PC-9 (cell line): Measurements from ENCODE around the gene STK17A. TPM values are rescaled to one million over a fixed set of nuclear protein-coding genes. Genes with fewer than 3 reads are reported as not detected.

ENCODE experiments used
- BruUV-seq: library from RNA; stranded (reverse); fragments of 400-500 nt; replicated peaks from 2 replicates; lab custom pipeline; 2021; lab: Mats Ljungman, UMichigan
- CTCF ChIA-PET: fragments of 300-600 bp; sonication (Branson Sonifier 250); formaldehyde crosslinking; loops from one replicate; lab custom pipeline; 2022; ENCODE audit warnings: antibody characterized with exemption; lab: Charles Lee
- POLR2A ChIA-PET: fragments of 300-600 bp; sonication (Branson Sonifier 250); formaldehyde crosslinking; loops from one replicate; lab custom pipeline; 2022; ENCODE audit warnings: antibody characterized with exemption; ENCODE audit not compliant: unreplicated experiment; lab: Charles Lee
- DNase-seq, 2 experiments: peaks; one replicate each; pipeline versions ENCODE4 v3.0.0 to v3.0.0-alpha.2; 2015 to 2022; ENCODE audit warnings: mixed read lengths in 1 of 2
- H2AFZ ChIP-seq: fragments of 200-600 bp; sonication (generic); 2 replicates; pipeline ENCODE4 v1.8.1; 2017; ENCODE audit warnings: antibody characterized with exemption
- H3F3A ChIP-seq: fragments of 200-600 bp; sonication (generic); 2 replicates; pipeline ENCODE4 v1.8.1; 2017; ENCODE audit warnings: antibody characterized with exemption, mild to moderate bottlenecking, low read depth; ENCODE audit not compliant: insufficient read depth
- H3K27ac ChIP-seq: fragments of 200-600 bp; sonication (generic); 2 replicates; pipeline ENCODE4 v1.6.1; 2016; ENCODE audit warnings: mixed run types
- H3K27me3 ChIP-seq: fragments of 200-600 bp; sonication (generic); 2 replicates; pipeline ENCODE4 v1.6.1; 2016; ENCODE audit warnings: low read depth, mixed run types; ENCODE audit not compliant: insufficient read depth
- H3K36me3 ChIP-seq: fragments of 200-600 bp; sonication (generic); 2 replicates; pipeline ENCODE4 v1.6.1; 2016; ENCODE audit warnings: low read depth, mixed run types
- H3K4me1 ChIP-seq: fragments of 200-600 bp; sonication (generic); replicated peaks from 2 replicates; pipeline ENCODE4 v1.6.1; 2016; ENCODE audit warnings: mixed run types; ENCODE audit not compliant: insufficient read depth
- H3K4me2 ChIP-seq: fragments of 200-600 bp; sonication (generic); 2 replicates; pipeline ENCODE4 v1.6.1; 2017; ENCODE audit warnings: mixed run types
- H3K4me3 ChIP-seq: fragments of 200-600 bp; sonication (generic); 2 replicates; pipeline ENCODE4 v1.6.1; 2016; ENCODE audit warnings: mixed run types
- H3K79me2 ChIP-seq: fragments of 200-600 bp; sonication (generic); 2 replicates; pipeline ENCODE4 v1.6.1; 2017; ENCODE audit warnings: low read depth, mixed run types
- H3K9me2 ChIP-seq: fragments of 200-600 bp; sonication (generic); 2 replicates; pipeline ENCODE4 v1.8.1; 2017; ENCODE audit warnings: mild to moderate bottlenecking; ENCODE audit not compliant: insufficient read depth
- H3K9me3 ChIP-seq: fragments of 200-600 bp; sonication (generic); 2 replicates; pipeline ENCODE4 v1.8.1; 2016; ENCODE audit warnings: low read depth; ENCODE audit not compliant: insufficient read depth
- H4K20me1 ChIP-seq: fragments of 200-600 bp; sonication (generic); 2 replicates; pipeline ENCODE4 v1.8.1; 2017; ENCODE audit not compliant: insufficient read depth
- EZH2 ChIP-seq: fragments of 200-600 bp; sonication (generic); IDR thresholded peaks from 2 replicates; pipeline ENCODE4 v1.8.0; 2017; ENCODE audit warnings: antibody characterized with exemption, low read depth
- intact Hi-C: fragments of 100-400 bp; cut with micrococcal nuclease; formaldehyde crosslinking; loops from one replicate; pipeline ENCODE4 v1.10.0; 2022; ENCODE audit not compliant: unreplicated experiment
- total RNA-seq: library from RNA; stranded (reverse); gene quantifications from 2 replicates; pipeline ENCODE4 v1.2.3, GENCODE V29; 2021
- TF ChIP-seq, protein P1 (sequence below): fragments of 200-600 bp; sonication (generic); conservative IDR thresholded peaks from 2 replicates; pipeline ENCODE4 v1.6.1; 2017; ENCODE audit warnings: mixed run types, antibody characterized with exemption, mild to moderate bottlenecking, moderate library complexity

The STK17A gene
- total RNA-seq, 1 experiment from 2014 or later, result 18.8 TPM

DNA sequence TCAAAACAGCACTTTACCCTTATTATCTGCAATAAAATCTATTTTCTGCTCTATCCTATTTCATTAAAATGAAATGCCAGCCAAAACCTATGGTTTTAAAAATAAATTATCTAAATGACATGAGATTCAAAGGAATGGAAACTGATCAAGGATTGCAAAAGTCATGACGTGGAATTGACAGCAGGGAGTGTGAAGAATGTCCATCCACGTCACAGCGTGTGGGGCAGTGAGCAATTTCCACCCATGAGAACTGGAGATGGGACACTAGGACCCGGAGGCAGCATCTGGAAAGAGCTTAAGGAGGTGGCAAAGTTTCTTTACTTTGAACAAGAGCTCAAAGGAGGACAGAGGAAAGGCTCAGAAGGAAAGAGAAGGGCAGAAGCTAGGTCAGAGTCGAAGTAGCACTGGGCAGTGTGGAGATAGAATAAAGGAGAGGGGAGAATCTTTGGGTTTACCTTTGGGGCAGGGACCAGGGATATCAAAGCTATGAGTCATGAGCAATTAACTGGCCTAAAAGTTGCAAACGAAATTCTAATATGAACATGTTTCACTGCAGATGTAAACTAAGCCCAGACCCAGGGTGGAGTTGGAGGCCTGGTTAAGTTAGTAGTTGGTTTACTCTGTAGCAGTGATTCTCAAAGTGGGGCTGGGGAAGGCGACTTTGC is 24.9 kb upstream of the STK17A start:
- peak in 1 of 2 experiments; percentile 49 for DNase-seq
- Histone ChIP-seq H3K36me3 (no peaks in the 10 kb centered on the region), H3K4me3 (no peak overlapping the region), H3K9me3 (no peaks in the 10 kb centered on the region), H3F3A (no peaks in the 10 kb centered on the region), H3K4me2 (0 out of 2 replicates have a peak overlapping the region, but pooled peaks have one; percentile 4), H2AFZ (no peak overlapping the region), H3K27ac (no peak overlapping the region), H3K27me3 (no peaks in the 10 kb centered on the region), H3K9me2 (no peaks in the 10 kb centered on the region), H4K20me1 (no peaks in the 10 kb centered on the region), H3K79me2 (no peaks in the 10 kb centered on the region), H3K4me1 (peaks cover 18% of the 10 kb centered on the region)
- ChIA-PET CTCF (interaction anchor here (0.6 kb wide), 1 partner anchor 11 kb away, joined by 3 read pairs; no protein-coding TSS in a partner anchor), POLR2A (no interaction called here)
- intact Hi-C loops, result no loop called here
- TF ChIP-seq EZH2, result no peak
- TF ChIP-seq, protein P1, sequence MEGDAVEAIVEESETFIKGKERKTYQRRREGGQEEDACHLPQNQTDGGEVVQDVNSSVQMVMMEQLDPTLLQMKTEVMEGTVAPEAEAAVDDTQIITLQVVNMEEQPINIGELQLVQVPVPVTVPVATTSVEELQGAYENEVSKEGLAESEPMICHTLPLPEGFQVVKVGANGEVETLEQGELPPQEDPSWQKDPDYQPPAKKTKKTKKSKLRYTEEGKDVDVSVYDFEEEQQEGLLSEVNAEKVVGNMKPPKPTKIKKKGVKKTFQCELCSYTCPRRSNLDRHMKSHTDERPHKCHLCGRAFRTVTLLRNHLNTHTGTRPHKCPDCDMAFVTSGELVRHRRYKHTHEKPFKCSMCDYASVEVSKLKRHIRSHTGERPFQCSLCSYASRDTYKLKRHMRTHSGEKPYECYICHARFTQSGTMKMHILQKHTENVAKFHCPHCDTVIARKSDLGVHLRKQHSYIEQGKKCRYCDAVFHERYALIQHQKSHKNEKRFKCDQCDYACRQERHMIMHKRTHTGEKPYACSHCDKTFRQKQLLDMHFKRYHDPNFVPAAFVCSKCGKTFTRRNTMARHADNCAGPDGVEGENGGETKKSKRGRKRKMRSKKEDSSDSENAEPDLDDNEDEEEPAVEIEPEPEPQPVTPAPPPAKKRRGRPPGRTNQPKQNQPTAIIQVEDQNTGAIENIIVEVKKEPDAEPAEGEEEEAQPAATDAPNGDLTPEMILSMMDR, result no peak
- BruUV-seq, result no TSS peak

DNA sequence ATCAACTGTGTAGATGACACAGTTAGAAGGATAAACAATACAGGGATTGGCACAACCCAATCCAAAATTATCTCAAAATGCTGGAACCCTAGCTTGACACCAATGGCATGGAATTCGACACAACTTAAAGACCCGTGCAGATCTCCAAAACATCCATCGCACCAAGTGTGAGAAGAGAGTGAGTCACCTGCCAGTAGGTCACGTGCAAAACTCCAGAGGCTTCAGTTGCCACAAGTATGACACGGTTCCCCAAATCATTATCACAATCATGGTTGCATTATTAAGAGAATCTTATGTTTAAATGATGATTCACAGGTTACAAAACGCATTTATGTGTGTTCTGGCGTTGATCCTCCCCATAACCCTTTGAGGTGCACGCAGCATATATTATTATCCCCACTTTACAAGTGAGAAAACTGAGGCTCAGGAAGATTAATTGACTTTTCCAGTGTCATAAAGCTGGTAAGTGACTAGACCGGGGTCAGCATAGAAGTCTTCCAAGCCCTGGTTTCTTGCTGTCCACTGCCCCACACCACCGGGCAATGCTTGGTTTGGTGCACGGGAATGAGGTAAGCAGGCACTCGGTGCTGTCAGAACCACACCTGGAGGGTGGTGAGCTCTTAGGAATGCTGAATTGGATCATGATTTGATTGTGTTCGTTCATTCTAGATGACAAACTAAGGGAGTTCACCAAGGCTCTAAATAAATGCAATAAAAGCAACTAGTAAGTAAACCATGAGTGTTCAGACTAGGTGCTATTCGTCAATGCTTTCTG is 23.6 kb upstream of the STK17A start:
- TF ChIP-seq, protein P1, result no peak
- no peak for TF ChIP-seq EZH2
- no peak overlapping the region for H3K4me3 ChIP-seq
- intact Hi-C loops, result no loop called here
- H3K79me2 ChIP-seq, result no peaks in the 10 kb centered on the region
- no peaks in the 10 kb centered on the region for H3K9me2 ChIP-seq
- no peaks in the 10 kb centered on the region for H3K27me3 ChIP-seq
- no peak overlapping the region for H3K4me2 ChIP-seq
- no peak overlapping the region for H3K27ac ChIP-seq
- no peak overlapping the region for H2AFZ ChIP-seq
- BruUV-seq, result no TSS peak
- ChIA-PET CTCF (no interaction called here), POLR2A (no interaction called here)
- H4K20me1 ChIP-seq, result no peaks in the 10 kb centered on the region
- H3K4me1 ChIP-seq, result peaks cover 11% of the 10 kb centered on the region
- DNase-seq, result no peak
- no peaks in the 10 kb centered on the region for H3K9me3 ChIP-seq
- no peaks in the 10 kb centered on the region for H3K36me3 ChIP-seq
- no peaks in the 10 kb centered on the region for H3F3A ChIP-seq

DNA sequence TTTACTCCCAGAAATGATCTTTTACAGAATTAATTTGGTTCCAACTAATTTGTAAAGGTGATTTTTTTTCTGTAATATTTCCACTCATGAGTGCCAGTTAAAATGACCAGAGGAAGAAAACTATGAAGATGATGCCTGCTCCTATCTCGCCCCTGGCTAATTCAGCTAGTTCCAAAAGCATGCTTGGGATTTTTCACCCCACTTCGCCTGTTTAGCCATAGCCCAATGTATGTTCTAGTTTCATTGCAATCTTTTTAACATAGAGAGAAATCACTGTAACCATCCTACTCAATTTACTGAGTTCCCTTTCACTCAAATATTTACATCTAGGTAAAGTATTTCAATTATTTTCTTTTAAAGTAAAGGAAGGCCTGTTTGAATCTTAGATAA is 23.0 kb upstream of the STK17A start:
- CTCF ChIA-PET, result no interaction called here
- no TSS peak for BruUV-seq
- Histone ChIP-seq H3K79me2 (no peaks in the 10 kb centered on the region), H3K27ac (no peak overlapping the region), H3K4me1 (peaks cover 11% of the 10 kb centered on the region), H3K9me3 (no peaks in the 10 kb centered on the region), H4K20me1 (no peaks in the 10 kb centered on the region), H3F3A (no peaks in the 10 kb centered on the region), H3K9me2 (no peaks in the 10 kb centered on the region), H2AFZ (no peak overlapping the region), H3K36me3 (no peaks in the 10 kb centered on the region), H3K4me3 (no peak overlapping the region), H3K4me2 (no peak overlapping the region), H3K27me3 (no peaks in the 10 kb centered on the region)
- no peak for DNase-seq
- TF ChIP-seq, protein P1, result no peak
- TF ChIP-seq EZH2, result no peak
- POLR2A ChIA-PET, result no interaction called here
- intact Hi-C loops, result no loop called here
